NT2/D1 (cell line): ENCODE measurements around the gene RXFP2.

Experiments
- YY1 ChIP-seq: IDR thresholded peaks from 2 replicates; pipeline ENCODE4 v1.6.1; 2011; ENCODE audit not compliant: insufficient read length, insufficient read depth
- ZNF274 ChIP-seq: IDR thresholded peaks from 2 replicates; pipeline ENCODE4 v1.6.1; 2011; ENCODE audit warnings: mild to moderate bottlenecking, low read depth, low read length

DNA sequence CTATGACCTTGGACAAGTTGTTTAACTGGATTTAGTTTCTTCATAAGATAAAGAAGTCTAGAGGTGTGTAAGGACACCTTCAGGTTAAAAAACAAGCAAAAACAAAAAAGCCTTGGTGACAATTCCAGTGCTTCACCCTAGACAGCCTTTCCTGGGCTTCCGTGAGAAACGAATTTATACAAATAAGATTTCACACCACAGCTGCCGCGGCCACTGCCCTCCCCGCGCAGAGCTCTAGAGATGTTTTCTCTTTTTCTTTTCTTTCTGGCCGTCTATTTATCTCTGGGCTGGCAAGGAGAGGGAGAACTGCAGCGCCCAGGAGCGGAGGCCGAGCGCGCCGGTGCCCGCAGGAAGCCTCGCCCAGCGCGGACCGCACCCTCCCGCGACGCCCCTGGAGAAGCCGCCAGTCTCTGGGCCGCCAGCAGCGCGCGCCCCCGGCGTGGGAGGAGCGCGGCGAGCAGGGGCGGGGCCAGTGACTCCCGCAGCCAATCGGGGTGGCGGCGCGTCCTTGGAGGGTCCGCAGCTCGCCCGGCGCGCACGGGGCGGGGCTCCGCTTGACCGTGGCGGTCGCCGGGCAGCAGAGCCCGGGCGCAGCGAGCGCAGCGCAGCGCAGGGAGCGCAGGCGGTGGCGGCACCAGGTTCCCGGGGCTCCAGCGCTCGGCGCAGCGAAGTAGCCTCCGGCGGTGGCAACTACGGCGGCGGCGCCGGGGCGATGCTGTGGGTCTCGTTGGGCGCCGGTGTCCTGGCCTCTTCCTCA lies 107.0 kb downstream of the RXFP2 start:
- TF ChIP-seq YY1 (no peak), ZNF274 (no peak)
